IMR-90 (cell line): ENCODE data around the gene CTAGE6. TPM values are rescaled to one million over a fixed set of nuclear protein-coding genes. Genes with fewer than 3 reads are reported as not detected.
"Not testable (repeated sequence)": the region's sequence is repeated elsewhere in the genome, so short reads cannot be mapped to it uniquely, and the experiment has no call there.

Source experiments
- ATAC-seq: fragments of 200-7000 bp; cut with Tn5 transposase; 2 replicates; pipeline ENCODE4 v1.9.1; 2020; ENCODE audit warnings: low read depth, mild to moderate bottlenecking, moderate library complexity
- BruUV-seq: library from RNA; stranded (reverse); fragments of 400-500 nt; replicated peaks from 2 replicates; lab custom pipeline; 2021; lab: Mats Ljungman, UMichigan
- CTCF ChIA-PET: fragments of 300-600 bp; formaldehyde crosslinking; extraction: SDS; loops from one replicate; lab custom pipeline; 2021; ENCODE audit warnings: antibody characterized with exemption; lab: Yijun Ruan, JAX
- POLR2A ChIA-PET: fragments of 300-600 bp; sonication (Branson Sonifier 250); formaldehyde crosslinking; loops from one replicate; lab custom pipeline; 2022; ENCODE audit warnings: antibody characterized with exemption; ENCODE audit not compliant: unreplicated experiment; lab: Charles Lee
- DNase-seq: peaks from one replicate; pipeline ENCODE4 v3.0.0; 2013
- H2AFZ ChIP-seq: replicated peaks from 2 replicates; pipeline ENCODE3; 2013; ENCODE audit warnings: low read length, mild to moderate bottlenecking; ENCODE audit not compliant: poor library complexity
- H2AK5ac ChIP-seq: 2 replicates; pipeline ENCODE4 v1.6.1; 2013; ENCODE audit warnings: low read depth, low read length, inconsistent platforms
- H2AK9ac ChIP-seq: replicated peaks from 2 replicates; pipeline ENCODE3; 2013; ENCODE audit warnings: mild to moderate bottlenecking, low read depth, low read length, moderate library complexity; ENCODE audit not compliant: poor library complexity
- H2BK120ac ChIP-seq: 2 replicates; pipeline ENCODE4 v1.6.1; 2013; ENCODE audit warnings: low read depth, low read length, inconsistent platforms
- H2BK15ac ChIP-seq: 3 replicates; pipeline ENCODE4 v1.6.1; 2013; ENCODE audit warnings: low read depth, low read length, inconsistent platforms
- H2BK20ac ChIP-seq: 2 replicates; pipeline ENCODE4 v1.6.1; 2013; ENCODE audit warnings: low read depth, mild to moderate bottlenecking, inconsistent platforms, low read length, moderate library complexity
- H2BK5ac ChIP-seq: 2 replicates; pipeline ENCODE4 v1.6.1; 2013; ENCODE audit warnings: mild to moderate bottlenecking, low read depth, low read length, inconsistent platforms; ENCODE audit not compliant: poor library complexity, severe bottlenecking
- H3K14ac ChIP-seq: replicated peaks from 2 replicates; pipeline ENCODE4 v1.6.1; 2013; ENCODE audit warnings: low read depth, low read length, inconsistent platforms
- H3K18ac ChIP-seq: 2 replicates; pipeline ENCODE4 v1.6.1; 2013; ENCODE audit warnings: low read depth, low read length, control low read depth
- H3K23ac ChIP-seq: 2 replicates; pipeline ENCODE4 v1.6.1; 2013; ENCODE audit warnings: low read depth, low read length, inconsistent platforms
- H3K27ac ChIP-seq: 2 replicates; pipeline ENCODE4 v1.5.1; 2013; ENCODE audit warnings: mild to moderate bottlenecking, control low read depth, low read length; ENCODE audit not compliant: insufficient read depth
- H3K27me3 ChIP-seq: 2 replicates; pipeline ENCODE4 v1.6.1; 2013; ENCODE audit warnings: low read length; ENCODE audit not compliant: control insufficient read depth, insufficient read depth
- H3K36me3 ChIP-seq: 2 replicates; pipeline ENCODE4 v1.6.1; 2013; ENCODE audit warnings: low read length, mixed read lengths; ENCODE audit not compliant: control insufficient read depth, insufficient read depth
- H3K4ac ChIP-seq: 2 replicates; pipeline ENCODE4 v1.6.1; 2013; ENCODE audit warnings: low read depth, low read length, inconsistent platforms
- H3K4me1 ChIP-seq: 2 replicates; pipeline ENCODE4 v1.6.1; 2013; ENCODE audit warnings: low read length, mixed read lengths; ENCODE audit not compliant: control insufficient read depth, insufficient read depth
- H3K4me2 ChIP-seq: 2 replicates; pipeline ENCODE4 v1.6.1; 2013; ENCODE audit warnings: low read depth, mild to moderate bottlenecking, control low read depth, low read length, moderate library complexity
- H3K4me3 ChIP-seq: 2 replicates; pipeline ENCODE4 v1.5.1; 2013; ENCODE audit warnings: low read depth, mild to moderate bottlenecking, control low read depth, low read length, moderate library complexity; ENCODE audit not compliant: insufficient read depth
- H3K56ac ChIP-seq: 2 replicates; pipeline ENCODE4 v1.6.1; 2013; ENCODE audit warnings: low read length, inconsistent platforms; ENCODE audit not compliant: insufficient read depth; ENCODE audit errors: extremely low read depth
- H3K79me1 ChIP-seq, 2 experiments: 2 replicates each; pipeline ENCODE4 v1.6.1; 2013; ENCODE audit warnings: low read length in 2 of 2, inconsistent platforms in 1 of 2, low read depth in 1 of 2
- H3K9ac ChIP-seq: 2 replicates; pipeline ENCODE4 v1.6.1; 2013; ENCODE audit warnings: low read depth, low read length, control low read depth
- H3K9me1 ChIP-seq: 2 replicates; pipeline ENCODE4 v1.6.1; 2013; ENCODE audit warnings: low read length, inconsistent platforms; ENCODE audit not compliant: insufficient read depth
- H3K9me3 ChIP-seq: 2 replicates; pipeline ENCODE4 v1.6.1; 2013; ENCODE audit warnings: low read length; ENCODE audit not compliant: control insufficient read depth, insufficient read depth
- H4K20me1 ChIP-seq: 2 replicates; pipeline ENCODE4 v1.6.1; 2013; ENCODE audit warnings: low read length, inconsistent platforms; ENCODE audit not compliant: insufficient read depth
- H4K5ac ChIP-seq: 2 replicates; pipeline ENCODE4 v1.6.1; 2013; ENCODE audit warnings: mild to moderate bottlenecking, low read depth, low read length, control low read depth
- H4K8ac ChIP-seq, 2 experiments: 2 replicates each; pipeline ENCODE4 v1.6.1; 2013; ENCODE audit warnings: low read depth in 2 of 2, low read length in 2 of 2, control low read depth in 1 of 2, inconsistent platforms in 1 of 2
- H4K91ac ChIP-seq: 2 replicates; pipeline ENCODE4 v1.6.1; 2013; ENCODE audit warnings: low read depth, low read length, inconsistent platforms; ENCODE audit not compliant: insufficient read depth
- WGBS, 2 experiments: methylation state at CpG; one replicate each; pipeline versions ENCODE4 v1.1.5 to v1.1.7; 2013; ENCODE audit warnings: missing lambda C conversion rate in 2 of 2; ENCODE audit not compliant: insufficient read length in 1 of 2; ENCODE audit errors: extremely low coverage in 2 of 2; 5-methylcytosine and 5-hydroxymethylcytosine counted together
- dilution Hi-C: fragments of 300-500 bp; cut with HindIII; formaldehyde crosslinking; loops from one replicate; pipeline ENCODE4 v1.14.3; 2018; ENCODE audit warnings: low sequenced_read_pairs; ENCODE audit not compliant: unreplicated experiment
- in situ Hi-C: fragments of 300-500 bp; cut with MboI; formaldehyde crosslinking; loops from 3 replicates; pipeline ENCODE4 v1.14.3; 2019; ENCODE audit warnings: low sequenced_read_pairs, inconsistent platforms, mixed read lengths
- intact Hi-C: fragments of 100-400 bp; cut with micrococcal nuclease; formaldehyde crosslinking; loops from 2 replicates; pipeline ENCODE4 v1.10.0; 2022
- polyA plus RNA-seq, 3 experiments: library from polyadenylated mRNA; depleted of rRNA; stranded (reverse); fragments of >200 nt; gene quantifications; 2 replicates each; pipeline ENCODE4 v1.2.3, GENCODE V29; 2012; ENCODE audit warnings: low replicate concordance in 1 of 3
- total RNA-seq: library from RNA; depleted of rRNA; stranded (reverse); fragments of >200 nt; gene quantifications from 2 replicates; pipeline ENCODE4 v1.2.3, GENCODE V29; 2012

Gene CTAGE6
- total and polyA plus RNA-seq, 2 of the 4 experiments (the other 2 are of a cell fraction): 0.10 to 0.18 TPM

GRCh38 chr7:143726143-143726542 lies 31.4 kb downstream of the CTAGE6 start:
- H2AK9ac ChIP-seq, H2BK5ac ChIP-seq, H2AK5ac ChIP-seq, H2BK120ac ChIP-seq, H3K14ac ChIP-seq, intact Hi-C loops, H3K27ac ChIP-seq, H3K79me1 ChIP-seq, H3K23ac ChIP-seq, in situ Hi-C loops, BruUV-seq, H3K18ac ChIP-seq, CTCF ChIA-PET, H3K9me1 ChIP-seq, H3K27me3 ChIP-seq, H3K9ac ChIP-seq, POLR2A ChIA-PET, H3K9me3 ChIP-seq, dilution Hi-C loops, H3K36me3 ChIP-seq, H4K91ac ChIP-seq, H3K4ac ChIP-seq, H4K20me1 ChIP-seq, H2AFZ ChIP-seq, H2BK20ac ChIP-seq, H4K8ac ChIP-seq, H3K4me1 ChIP-seq, H2BK15ac ChIP-seq, H3K56ac ChIP-seq, H4K5ac ChIP-seq, ATAC-seq, H3K4me2 ChIP-seq, DNase-seq, H3K4me3 ChIP-seq: not testable (repeated sequence)
- no CpG with 5 or more reads among the region's 6 CpGs for WGBS, 2 experiments

GRCh38 chr7:143720335-143720734 lies 37.2 kb downstream of the CTAGE6 start:
- DNase-seq, H3K56ac ChIP-seq, H2BK15ac ChIP-seq, H2AFZ ChIP-seq, BruUV-seq, in situ Hi-C loops, H3K4me3 ChIP-seq, H2BK120ac ChIP-seq, H3K79me1 ChIP-seq, H2AK5ac ChIP-seq, H3K27ac ChIP-seq, intact Hi-C loops, H3K9me1 ChIP-seq, H2BK5ac ChIP-seq, H3K23ac ChIP-seq, H3K14ac ChIP-seq, CTCF ChIA-PET, H3K36me3 ChIP-seq, H4K8ac ChIP-seq, H3K18ac ChIP-seq, H3K4me2 ChIP-seq, H4K20me1 ChIP-seq, H3K27me3 ChIP-seq, H4K91ac ChIP-seq, H3K9ac ChIP-seq, H2AK9ac ChIP-seq, H3K9me3 ChIP-seq, H3K4me1 ChIP-seq, POLR2A ChIA-PET, ATAC-seq, dilution Hi-C loops, H3K4ac ChIP-seq, H2BK20ac ChIP-seq, H4K5ac ChIP-seq: not testable (repeated sequence)
- no CpG with 5 or more reads among the region's 6 CpGs for WGBS, 2 experiments
